Measurements from ENCODE around the gene C5orf24.

GRCh38 chr5:134845852-134846640 is at the start of gene C5orf24:
- TF ChIP-seq FOXM1 (IDR thresholded peaks at IDR 0.05; ENCODE audit: borderline replicate concordance, low read depth) = no peak
- TF ChIP-seq TEAD4 (IDR thresholded peaks at IDR 0.05) = 0 out of 2 replicates have a peak, but pooled peaks have one; percentile 41
- TF ChIP-seq REST (IDR thresholded peaks at IDR 0.05; ENCODE audit: low read depth) = no peak
- peak; percentile 4; the same call in 1 of the 2 replicates for TF ChIP-seq CEBPB (IDR thresholded peaks at IDR 0.05)
- TF ChIP-seq EP300 (IDR thresholded peaks at IDR 0.05; ENCODE audit: borderline replicate concordance) = no peak
- TF ChIP-seq CREB1 (IDR thresholded peaks at IDR 0.05; ENCODE audit: low read depth) = no peak
- no peak for TF ChIP-seq ZBTB7A (IDR thresholded peaks at IDR 0.05; ENCODE audit: low read depth)
